ENCODE results near the gene ADAM15. TPM values are rescaled to one million over a fixed set of nuclear protein-coding genes. Genes with fewer than 3 reads are reported as not detected.

Gene ADAM15
- total RNA-seq, 1 experiment from 2014 or later: 30.6 TPM

- no peak overlapping the region for H3K23ac ChIP-seq (ENCODE audit: insufficient read length, low read depth, low read length)
- H3K4me2 ChIP-seq (ENCODE audit: insufficient read depth, insufficient read length, low read length): peak overlapping the region; percentile 82
- Mint-ChIP-seq H3K27me3 (ENCODE audit: low read depth) (peaks cover 2% of the 10 kb centered on the region), H3K4me3 (peak overlapping the region; percentile 66 to 85), H3K9me3 (no peaks in the 10 kb centered on the region; a peak in 1 of 5 replicates), H3K27ac (no peak overlapping the region; a peak in 1 of 7 replicates), H3K36me3 (ENCODE audit: insufficient read depth in 1 of 3, low read depth in 3 of 3) (peaks cover 7 to 21% (median 18%) of the 10 kb centered on the region in 3 experiments; a peak in 6 of 7 replicates), H3K4me1 (peaks cover 16 to 26% of the 10 kb centered on the region in 2 experiments)
- H2AFZ ChIP-seq (ENCODE audit: low read length): no peak overlapping the region
- H4K91ac ChIP-seq (ENCODE audit: insufficient read length, low read depth, low read length): no peak overlapping the region
- no peak overlapping the region for H2AK5ac ChIP-seq (ENCODE audit: insufficient read length, low read length)
- no peak overlapping the region for H2BK5ac ChIP-seq (ENCODE audit: insufficient read length, low read length)
- peaks cover 3% of the 10 kb centered on the region; the same call in 1 of the 2 replicates for H3K4me1 ChIP-seq (ENCODE audit: insufficient read depth, low read length)
- no peak overlapping the region for H3T11ph ChIP-seq (ENCODE audit: low read length)
- H4K20me1 ChIP-seq (ENCODE audit: control insufficient read depth, insufficient read depth, insufficient read length): no peaks in the 10 kb centered on the region
- WGBS (ENCODE audit: extremely low coverage, insufficient read length, low lambda C conversion rate): no CpG with 5 or more reads among the region's 29 CpGs
- H3K4ac ChIP-seq (ENCODE audit: low read depth, low read length): no peak overlapping the region
- H2BK12ac ChIP-seq (ENCODE audit: insufficient read length, low read depth, low read length): no peak overlapping the region
- TF ChIP-seq CTCF (conservative IDR thresholded peaks at IDR 0.05): no peak; the same call in 2 of the 3 replicates
- no peak overlapping the region for H3K18ac ChIP-seq (ENCODE audit: insufficient read length, low read depth, low read length)
- no peaks in the 10 kb centered on the region; the same call in 1 of the 2 replicates for H3K79me2 ChIP-seq (ENCODE audit: insufficient read depth, low read length)
- H3K9ac ChIP-seq (ENCODE audit: extremely low read depth, insufficient read length, low read length): no peak overlapping the region
- no peak overlapping the region for H2BK20ac ChIP-seq (ENCODE audit: low read depth, low read length, poor library complexity, severe bottlenecking)
- H3K27ac ChIP-seq (ENCODE audit: insufficient read length, low read depth, low read length): no peak overlapping the region
- H3K9me3 ChIP-seq (ENCODE audit: control insufficient read depth, low read depth, low read length): no peaks in the 10 kb centered on the region
- H3K14ac ChIP-seq (ENCODE audit: insufficient read depth, low read length): no peak overlapping the region
- H3K27me3 ChIP-seq (ENCODE audit: insufficient read depth, low read length): no peaks in the 10 kb centered on the region
- peak; percentile 80 for DNase-seq
- H2BK120ac ChIP-seq (ENCODE audit: low read depth, low read length, poor library complexity, severe bottlenecking): no peak overlapping the region
- H4K8ac ChIP-seq (replicated peaks; ENCODE audit: insufficient read length, low read depth, low read length): no peak overlapping the region
- H2BK15ac ChIP-seq (ENCODE audit: low read depth, low read length): no peak overlapping the region
- H3K79me1 ChIP-seq (ENCODE audit: insufficient read depth, low read depth, low read length, poor library complexity, severe bottlenecking): no peaks in the 10 kb centered on the region
- H3K23me2 ChIP-seq (ENCODE audit: insufficient read length, low read depth, low read length, poor library complexity, severe bottlenecking): peaks cover 17% of the 10 kb centered on the region
- H3K56ac ChIP-seq (ENCODE audit: insufficient read length, low read depth, low read length): no peak overlapping the region
- no peak overlapping the region for H4K5ac ChIP-seq (ENCODE audit: insufficient read length, low read depth, low read length)
Measured at GRCh38 chr1:155062151-155062686, 11.1 kb downstream of the ADAM15 start.
